WERI-Rb-1 (cell line): ENCODE measurements around the gene CFAP53.

Experiments used
- DNase-seq: peaks from one replicate; pipeline ENCODE4 v3.0.0-alpha.2; 2020
- H3K27ac ChIP-seq: fragments of 250-450 bp; sonication (Bioruptor Pico); 2 replicates; pipeline ENCODE4 v1.5.1; 2020; ENCODE audit warnings: mild to moderate bottlenecking, moderate library complexity
- H3K27me3 ChIP-seq: fragments of 250-450 bp; sonication (Bioruptor Pico); 2 replicates; pipeline ENCODE4 v1.5.1; 2021; ENCODE audit warnings: mild to moderate bottlenecking, low read depth, moderate library complexity; ENCODE audit not compliant: insufficient read depth, severe bottlenecking
- H3K36me3 ChIP-seq: fragments of 250-450 bp; sonication (Bioruptor Pico); 2 replicates; pipeline ENCODE4 v1.5.1; 2020; ENCODE audit warnings: mild to moderate bottlenecking, moderate library complexity
- H3K4me3 ChIP-seq: 2 replicates; pipeline ENCODE4 v1.5.1; 2011; ENCODE audit warnings: low read depth, mild to moderate bottlenecking, control low read depth, low read length
- H3K9me3 ChIP-seq: fragments of 250-450 bp; sonication (Bioruptor Pico); 2 replicates; pipeline ENCODE4 v1.5.1; 2021; ENCODE audit warnings: mild to moderate bottlenecking, moderate library complexity; ENCODE audit not compliant: severe bottlenecking
- TF ChIP-seq, protein P1 (sequence below): IDR thresholded peaks from 2 replicates; pipeline ENCODE4 v1.5.1; 2011; ENCODE audit warnings: low read depth, mild to moderate bottlenecking, control low read depth, inconsistent platforms, low read length

CFAP53 gene, protein sequence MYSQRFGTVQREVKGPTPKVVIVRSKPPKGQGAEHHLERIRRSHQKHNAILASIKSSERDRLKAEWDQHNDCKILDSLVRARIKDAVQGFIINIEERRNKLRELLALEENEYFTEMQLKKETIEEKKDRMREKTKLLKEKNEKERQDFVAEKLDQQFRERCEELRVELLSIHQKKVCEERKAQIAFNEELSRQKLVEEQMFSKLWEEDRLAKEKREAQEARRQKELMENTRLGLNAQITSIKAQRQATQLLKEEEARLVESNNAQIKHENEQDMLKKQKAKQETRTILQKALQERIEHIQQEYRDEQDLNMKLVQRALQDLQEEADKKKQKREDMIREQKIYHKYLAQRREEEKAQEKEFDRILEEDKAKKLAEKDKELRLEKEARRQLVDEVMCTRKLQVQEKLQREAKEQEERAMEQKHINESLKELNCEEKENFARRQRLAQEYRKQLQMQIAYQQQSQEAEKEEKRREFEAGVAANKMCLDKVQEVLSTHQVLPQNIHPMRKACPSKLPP

GRCh38 chr18:50266248-50266704 lies at the start of gene CFAP53:
Gene CFAP53, minus strand, starts transcription at chr18:50266495. Its CDS starts 91 bp downstream, at chr18:50266404.
- peak within 1 kb of the TSS; percentile 31 for H3K27ac ChIP-seq

GRCh38 chr18:50315100-50315871 lies 49.0 kb upstream of the CFAP53 start:
- TF ChIP-seq, protein P1, sequence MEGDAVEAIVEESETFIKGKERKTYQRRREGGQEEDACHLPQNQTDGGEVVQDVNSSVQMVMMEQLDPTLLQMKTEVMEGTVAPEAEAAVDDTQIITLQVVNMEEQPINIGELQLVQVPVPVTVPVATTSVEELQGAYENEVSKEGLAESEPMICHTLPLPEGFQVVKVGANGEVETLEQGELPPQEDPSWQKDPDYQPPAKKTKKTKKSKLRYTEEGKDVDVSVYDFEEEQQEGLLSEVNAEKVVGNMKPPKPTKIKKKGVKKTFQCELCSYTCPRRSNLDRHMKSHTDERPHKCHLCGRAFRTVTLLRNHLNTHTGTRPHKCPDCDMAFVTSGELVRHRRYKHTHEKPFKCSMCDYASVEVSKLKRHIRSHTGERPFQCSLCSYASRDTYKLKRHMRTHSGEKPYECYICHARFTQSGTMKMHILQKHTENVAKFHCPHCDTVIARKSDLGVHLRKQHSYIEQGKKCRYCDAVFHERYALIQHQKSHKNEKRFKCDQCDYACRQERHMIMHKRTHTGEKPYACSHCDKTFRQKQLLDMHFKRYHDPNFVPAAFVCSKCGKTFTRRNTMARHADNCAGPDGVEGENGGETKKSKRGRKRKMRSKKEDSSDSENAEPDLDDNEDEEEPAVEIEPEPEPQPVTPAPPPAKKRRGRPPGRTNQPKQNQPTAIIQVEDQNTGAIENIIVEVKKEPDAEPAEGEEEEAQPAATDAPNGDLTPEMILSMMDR: no peak
- Histone ChIP-seq H3K27me3 (no peaks in the 10 kb centered on the region), H3K27ac (no peak overlapping the region), H3K4me3 (no peak overlapping the region), H3K36me3 (no peaks in the 10 kb centered on the region), H3K9me3 (no peaks in the 10 kb centered on the region)
- no peak for DNase-seq

More at GRCh38 chr18:50266248-50266704, at the start of gene CFAP53:
- TF ChIP-seq, protein P1: no peak
- peak within 1 kb of the TSS; percentile 85 for H3K4me3 ChIP-seq
- peaks cover 41% of the 10 kb centered on the region for H3K36me3 ChIP-seq
- H3K9me3 ChIP-seq: no peaks in the 10 kb centered on the region
- H3K27me3 ChIP-seq: no peaks in the 10 kb centered on the region
- DNase-seq: peak; percentile 97

- TF ChIP-seq, protein P1: no peak
- DNase-seq: no peak
- Histone ChIP-seq H3K36me3 (no peaks in the 10 kb centered on the region), H3K27ac (no peak overlapping the region), H3K4me3 (no peak overlapping the region), H3K9me3 (peaks cover 1% of the 10 kb centered on the region), H3K27me3 (no peaks in the 10 kb centered on the region)
These were observed 47.7 kb upstream of the CFAP53 start for GRCh38 chr18:50313873-50314460.

- H3K36me3 ChIP-seq: no peaks in the 10 kb centered on the region
- H3K4me3 ChIP-seq: no peak overlapping the region
- no peaks in the 10 kb centered on the region for H3K27me3 ChIP-seq
- no peak for DNase-seq
- H3K27ac ChIP-seq: no peak overlapping the region
- H3K9me3 ChIP-seq: peaks cover 3% of the 10 kb centered on the region
- TF ChIP-seq, protein P1: no peak
These were observed 46.8 kb upstream of the CFAP53 start for GRCh38 chr18:50313031-50313607.

DNA sequence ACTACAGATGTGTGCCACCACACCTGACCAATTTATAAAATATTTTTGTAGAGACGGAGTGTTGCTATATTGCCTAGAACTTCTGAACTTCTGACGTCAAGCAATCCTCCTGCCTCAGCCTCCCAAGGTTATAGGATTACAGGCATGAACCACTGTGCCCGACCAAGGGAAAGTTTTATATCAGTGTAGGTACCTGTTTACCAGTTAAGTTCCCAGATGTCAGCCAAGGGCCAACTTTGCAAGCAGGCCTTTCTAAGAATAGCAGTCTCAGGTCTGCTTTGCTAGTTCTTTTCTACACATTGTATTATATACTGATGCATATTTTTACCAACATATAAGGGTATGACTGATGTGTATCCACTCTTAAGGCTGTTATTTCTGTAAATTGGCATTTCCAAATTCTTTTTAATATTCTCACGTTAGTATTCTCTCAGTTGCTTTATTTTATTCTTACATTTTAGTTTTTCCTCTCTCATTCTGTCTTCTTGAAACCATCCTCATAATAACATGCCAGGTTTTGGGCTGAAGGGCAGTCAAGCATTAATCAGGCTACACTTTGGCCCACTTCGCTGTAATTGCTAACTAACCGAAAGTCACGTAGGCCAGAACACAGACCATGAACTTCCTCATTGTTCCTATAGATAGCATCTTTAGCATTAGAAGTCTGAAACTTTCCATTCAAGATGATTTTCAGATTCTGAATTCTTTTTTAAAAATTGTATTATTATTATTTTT lies 46.2 kb upstream of the CFAP53 start:
- H3K27ac ChIP-seq: no peak overlapping the region
- no peak for DNase-seq
- no peak overlapping the region for H3K4me3 ChIP-seq
- H3K36me3 ChIP-seq: no peaks in the 10 kb centered on the region
- H3K27me3 ChIP-seq: no peaks in the 10 kb centered on the region
- peaks cover 3% of the 10 kb centered on the region for H3K9me3 ChIP-seq
- TF ChIP-seq, protein P1: no peak
